Panc1 (cell line): ENCODE data around the gene ANXA3. TPM values are rescaled to one million over a fixed set of nuclear protein-coding genes. Genes with fewer than 3 reads are reported as not detected.

Experiments
- ATAC-seq: fragments of 200-7000 bp; cut with Tn5 transposase; 2 replicates; pipeline ENCODE4 v1.9.1; 2020; ENCODE audit warnings: mild to moderate bottlenecking, moderate library complexity
- BruUV-seq: library from RNA; stranded (reverse); fragments of 400-500 nt; replicated peaks from 2 replicates; lab custom pipeline; 2021; lab: Mats Ljungman, UMichigan
- CTCF ChIA-PET: fragments of 300-600 bp; sonication (Branson Sonifier 250); formaldehyde crosslinking; loops from one replicate; lab custom pipeline; 2022; ENCODE audit warnings: antibody characterized with exemption; lab: Charles Lee
- POLR2A ChIA-PET: fragments of 300-600 bp; sonication (Branson Sonifier 250); formaldehyde crosslinking; loops from one replicate; lab custom pipeline; 2022; ENCODE audit warnings: antibody characterized with exemption; lab: Charles Lee
- DNase-seq: peaks from one replicate; pipeline ENCODE4 v3.0.0-alpha.2; 2010; ENCODE audit warnings: low read depth, low spot score
- H3K27ac ChIP-seq: 2 replicates; pipeline ENCODE4 v1.5.1; 2011; ENCODE audit warnings: mild to moderate bottlenecking, low read length, inconsistent platforms
- H3K27me3 ChIP-seq: fragments of 200-500 bp; sonication (Bioruptor generic); 2 replicates; pipeline ENCODE4 v1.6.0; 2014; ENCODE audit warnings: low read length, inconsistent platforms; ENCODE audit not compliant: control insufficient read depth, insufficient read depth
- H3K36me3 ChIP-seq: fragments of 200-500 bp; sonication (Bioruptor generic); 2 replicates; pipeline ENCODE4 v1.5.1; 2014; ENCODE audit warnings: inconsistent platforms, mild to moderate bottlenecking, low read length, moderate library complexity; ENCODE audit not compliant: control insufficient read depth, insufficient read depth
- H3K4me1 ChIP-seq: 2 replicates; pipeline ENCODE4 v1.5.1; 2011; ENCODE audit warnings: inconsistent platforms, mild to moderate bottlenecking, low read length, moderate library complexity; ENCODE audit not compliant: control insufficient read depth, insufficient read depth
- H3K4me3 ChIP-seq, 2 experiments: 2 replicates each; pipeline ENCODE4 v1.5.1; 2011 to 2012; ENCODE audit warnings: low read depth in 2 of 2, low read length in 2 of 2, mild to moderate bottlenecking in 2 of 2, inconsistent platforms in 1 of 2, moderate library complexity in 1 of 2
- H3K9me3 ChIP-seq: fragments of 200-500 bp; sonication (Bioruptor generic); 2 replicates; pipeline ENCODE4 v1.5.1; 2014; ENCODE audit warnings: low read depth, mild to moderate bottlenecking, inconsistent platforms, low read length, moderate library complexity; ENCODE audit not compliant: control insufficient read depth, insufficient read depth
- POLR2AphosphoS5 ChIP-seq: IDR thresholded peaks from 2 replicates; pipeline ENCODE4 v1.6.1; 2012; ENCODE audit warnings: mild to moderate bottlenecking, low read depth, low read length, moderate library complexity
- SIN3A ChIP-seq: IDR thresholded peaks from 2 replicates; pipeline ENCODE4 v1.6.1; 2012; ENCODE audit warnings: low read depth, mild to moderate bottlenecking, low read length, moderate library complexity, borderline replicate concordance; ENCODE audit not compliant: insufficient read depth
- TCF7L2 ChIP-seq: IDR thresholded peaks from 2 replicates; pipeline ENCODE4 v1.6.1; 2011; ENCODE audit warnings: mild to moderate bottlenecking, low read depth, low read length, inconsistent platforms
- in situ Hi-C: cut with HindIII; loops from 2 replicates; pipeline ENCODE4 v1.10.0; 2016; ENCODE audit warnings: low sequenced_read_pairs, low pct_unique_long_range_greater_than_20kb
- intact Hi-C: fragments of 100-400 bp; cut with micrococcal nuclease; formaldehyde crosslinking; loops from one replicate; pipeline ENCODE4 v1.10.0; 2022; ENCODE audit not compliant: unreplicated experiment
- total RNA-seq: library from RNA; stranded (reverse); gene quantifications from one replicate; pipeline ENCODE4 v1.2.1, GENCODE V29; 2021; ENCODE audit not compliant: unreplicated experiment
- TF ChIP-seq, protein P1 (sequence below), 2 experiments: IDR thresholded peaks; 2 replicates each; pipeline ENCODE4 v1.6.1; 2011 to 2012; ENCODE audit warnings: low read depth in 2 of 2, control low read depth in 1 of 2, low read length in 1 of 2, mild to moderate bottlenecking in 1 of 2, moderate library complexity in 1 of 2; ENCODE audit not compliant: insufficient read depth in 1 of 2
- TF ChIP-seq, protein P2 (sequence below): fragments of 450-650 bp; IDR thresholded peaks from 2 replicates; pipeline ENCODE4 v1.5.1; 2017; ENCODE audit warnings: mild to moderate bottlenecking

Gene ANXA3
- total RNA-seq, 1 experiment from 2014 or later = 1.5 TPM

DNA sequence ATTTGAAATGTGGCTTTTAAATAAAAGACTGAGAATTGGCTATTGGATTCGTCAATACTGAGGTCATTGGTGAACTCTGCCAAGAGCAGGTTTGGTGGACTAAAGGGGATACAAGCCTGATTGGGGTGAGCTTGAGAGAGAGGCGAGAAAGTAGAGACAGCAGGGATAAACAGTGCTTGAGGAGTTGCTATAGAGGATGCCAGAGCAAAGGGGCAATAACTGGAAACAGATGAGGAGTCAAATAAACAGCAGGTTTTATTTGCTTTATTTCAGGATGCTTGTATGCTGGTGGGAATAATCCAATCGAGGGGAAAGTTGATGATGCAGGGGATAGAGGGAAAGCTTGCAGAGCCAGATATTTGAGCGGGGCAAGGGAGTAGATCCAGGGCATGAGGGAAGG is 24.0 kb upstream of the ANXA3 start:
- POLR2A ChIA-PET = no interaction called here
- no peaks in the 10 kb centered on the region for H3K4me1 ChIP-seq
- H3K36me3 ChIP-seq = no peaks in the 10 kb centered on the region
- intact Hi-C loops (no loop called here), in situ Hi-C loops (no loop called here)
- TF ChIP-seq, protein P1, sequence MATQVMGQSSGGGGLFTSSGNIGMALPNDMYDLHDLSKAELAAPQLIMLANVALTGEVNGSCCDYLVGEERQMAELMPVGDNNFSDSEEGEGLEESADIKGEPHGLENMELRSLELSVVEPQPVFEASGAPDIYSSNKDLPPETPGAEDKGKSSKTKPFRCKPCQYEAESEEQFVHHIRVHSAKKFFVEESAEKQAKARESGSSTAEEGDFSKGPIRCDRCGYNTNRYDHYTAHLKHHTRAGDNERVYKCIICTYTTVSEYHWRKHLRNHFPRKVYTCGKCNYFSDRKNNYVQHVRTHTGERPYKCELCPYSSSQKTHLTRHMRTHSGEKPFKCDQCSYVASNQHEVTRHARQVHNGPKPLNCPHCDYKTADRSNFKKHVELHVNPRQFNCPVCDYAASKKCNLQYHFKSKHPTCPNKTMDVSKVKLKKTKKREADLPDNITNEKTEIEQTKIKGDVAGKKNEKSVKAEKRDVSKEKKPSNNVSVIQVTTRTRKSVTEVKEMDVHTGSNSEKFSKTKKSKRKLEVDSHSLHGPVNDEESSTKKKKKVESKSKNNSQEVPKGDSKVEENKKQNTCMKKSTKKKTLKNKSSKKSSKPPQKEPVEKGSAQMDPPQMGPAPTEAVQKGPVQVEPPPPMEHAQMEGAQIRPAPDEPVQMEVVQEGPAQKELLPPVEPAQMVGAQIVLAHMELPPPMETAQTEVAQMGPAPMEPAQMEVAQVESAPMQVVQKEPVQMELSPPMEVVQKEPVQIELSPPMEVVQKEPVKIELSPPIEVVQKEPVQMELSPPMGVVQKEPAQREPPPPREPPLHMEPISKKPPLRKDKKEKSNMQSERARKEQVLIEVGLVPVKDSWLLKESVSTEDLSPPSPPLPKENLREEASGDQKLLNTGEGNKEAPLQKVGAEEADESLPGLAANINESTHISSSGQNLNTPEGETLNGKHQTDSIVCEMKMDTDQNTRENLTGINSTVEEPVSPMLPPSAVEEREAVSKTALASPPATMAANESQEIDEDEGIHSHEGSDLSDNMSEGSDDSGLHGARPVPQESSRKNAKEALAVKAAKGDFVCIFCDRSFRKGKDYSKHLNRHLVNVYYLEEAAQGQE (IDR thresholded peaks at IDR 0.05; ENCODE audit: insufficient read depth in 1 of 2, low read depth in 2 of 2, low read length in 1 of 2) = no peak
- no peak for TF ChIP-seq POLR2AphosphoS5
- TF ChIP-seq, protein P2, sequence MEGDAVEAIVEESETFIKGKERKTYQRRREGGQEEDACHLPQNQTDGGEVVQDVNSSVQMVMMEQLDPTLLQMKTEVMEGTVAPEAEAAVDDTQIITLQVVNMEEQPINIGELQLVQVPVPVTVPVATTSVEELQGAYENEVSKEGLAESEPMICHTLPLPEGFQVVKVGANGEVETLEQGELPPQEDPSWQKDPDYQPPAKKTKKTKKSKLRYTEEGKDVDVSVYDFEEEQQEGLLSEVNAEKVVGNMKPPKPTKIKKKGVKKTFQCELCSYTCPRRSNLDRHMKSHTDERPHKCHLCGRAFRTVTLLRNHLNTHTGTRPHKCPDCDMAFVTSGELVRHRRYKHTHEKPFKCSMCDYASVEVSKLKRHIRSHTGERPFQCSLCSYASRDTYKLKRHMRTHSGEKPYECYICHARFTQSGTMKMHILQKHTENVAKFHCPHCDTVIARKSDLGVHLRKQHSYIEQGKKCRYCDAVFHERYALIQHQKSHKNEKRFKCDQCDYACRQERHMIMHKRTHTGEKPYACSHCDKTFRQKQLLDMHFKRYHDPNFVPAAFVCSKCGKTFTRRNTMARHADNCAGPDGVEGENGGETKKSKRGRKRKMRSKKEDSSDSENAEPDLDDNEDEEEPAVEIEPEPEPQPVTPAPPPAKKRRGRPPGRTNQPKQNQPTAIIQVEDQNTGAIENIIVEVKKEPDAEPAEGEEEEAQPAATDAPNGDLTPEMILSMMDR = no peak
- no peak for TF ChIP-seq TCF7L2
- no peak for TF ChIP-seq SIN3A
- H3K27me3 ChIP-seq = no peaks in the 10 kb centered on the region
- BruUV-seq = no TSS peak
- no peak overlapping the region for H3K27ac ChIP-seq
- no peak overlapping the region for H3K4me3 ChIP-seq
- no peaks in the 10 kb centered on the region for H3K9me3 ChIP-seq
- no peak for ATAC-seq
- no peak for DNase-seq
- CTCF ChIA-PET = no interaction called here

- POLR2A ChIA-PET = no interaction called here
- Histone ChIP-seq H3K9me3 (no peaks in the 10 kb centered on the region), H3K36me3 (no peaks in the 10 kb centered on the region), H3K27me3 (no peaks in the 10 kb centered on the region), H3K4me1 (no peaks in the 10 kb centered on the region), H3K4me3 (no peak overlapping the region), H3K27ac (no peak overlapping the region)
- intact Hi-C loops = no loop called here
- no TSS peak for BruUV-seq
- CTCF ChIA-PET = no interaction called here
- in situ Hi-C loops = no loop called here
- DNase-seq = no peak
- TF ChIP-seq SIN3A (no peak), TCF7L2 (no peak), POLR2AphosphoS5 (no peak)
- TF ChIP-seq, protein P1 (IDR thresholded peaks at IDR 0.05; ENCODE audit: insufficient read depth in 1 of 2, low read depth in 2 of 2, low read length in 1 of 2) = no peak
- TF ChIP-seq, protein P2 = no peak
- no peak for ATAC-seq
Measured at GRCh38 chr4:78528327-78528726, 23.2 kb upstream of the ANXA3 start.
